Tibial nerve (tissue), 3 donors: ENCODE data around the gene HS2ST1.

Source experiments
- CTCF ChIP-seq, 5 experiments: fragments of 200-600 bp in 3 of 5; fragments of 450-650 bp in 2 of 5; sonication (generic) in 3 of 5; IDR thresholded peaks; one replicate each; pipeline ENCODE4 v1.5.1; 2016 to 2019; ENCODE audit warnings: antibody characterized with exemption in 5 of 5, mild to moderate bottlenecking in 3 of 5, moderate library complexity in 2 of 5
- POLR2A ChIP-seq, 2 donors: fragments of 450-650 bp; IDR thresholded peaks; one replicate each; pipeline ENCODE4 v1.6.1; 2017; ENCODE audit warnings: antibody characterized with exemption in 2 of 2, mild to moderate bottlenecking in 2 of 2, moderate library complexity in 2 of 2

- TF ChIP-seq CTCF (IDR thresholded peaks at IDR 0.05) (no peak), POLR2A (IDR thresholded peaks at IDR 0.05) (no peak)
Measured at GRCh38 chr1:86965827-86966182, 51.4 kb downstream of the HS2ST1 start.
